ENCODE results near the gene PDCD7. TPM values are rescaled to one million over a fixed set of nuclear protein-coding genes. Genes with fewer than 3 reads are reported as not detected.
"Not testable (repeated sequence)": the region's sequence is repeated elsewhere in the genome, so short reads cannot be mapped to it uniquely, and the experiment has no call there.

PDCD7 gene
- total RNA-seq, 1 experiment from 2014 or later: 19.7 TPM

DNA sequence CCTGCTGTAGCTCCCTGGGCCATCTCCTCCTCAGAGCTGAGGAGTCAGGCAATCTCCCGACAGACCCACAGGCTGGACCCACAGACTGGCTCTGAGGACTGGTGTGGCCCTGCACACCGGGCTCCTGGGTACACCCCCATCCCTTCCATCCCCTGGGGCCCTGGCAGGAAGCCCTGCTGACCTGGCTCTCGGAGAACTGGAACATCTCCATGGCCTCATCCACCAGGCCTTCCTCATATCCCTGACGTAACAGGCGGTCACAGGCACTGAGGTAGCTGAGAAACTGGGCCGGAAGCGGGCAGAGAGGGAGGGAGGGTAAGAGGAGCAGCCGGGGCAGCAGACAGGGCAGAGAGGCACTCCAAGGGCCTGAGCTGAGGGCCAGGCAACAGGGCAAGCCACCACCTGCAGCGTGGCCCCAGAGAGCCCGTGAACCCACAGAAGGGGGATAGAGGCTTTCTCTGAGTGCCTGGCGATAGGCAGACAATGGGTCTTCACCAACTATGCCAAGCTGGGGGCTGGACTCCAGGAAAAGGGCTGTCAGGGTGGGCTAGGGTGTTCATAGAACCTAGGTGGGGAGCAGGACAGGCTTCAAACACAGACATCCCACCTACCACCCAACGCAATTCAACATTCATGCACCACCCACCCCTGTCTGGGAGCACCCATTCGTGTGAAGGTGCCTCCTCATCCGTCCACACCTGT, 39.2 kb downstream of the PDCD7 start:
- no TSS peak for BruUV-seq (replicated peaks)
- POLR2A ChIA-PET: interaction anchor here (0.6 kb wide), 1 partner anchor 242 kb away, joined by 4 read pairs; no protein-coding TSS in a partner anchor
- no peaks in the 10 kb centered on the region for H3K4me1 ChIP-seq (ENCODE audit: control insufficient read depth, insufficient read depth, low read length)
- no peak overlapping the region for H3K4me3 ChIP-seq (ENCODE audit: low read depth in 2 of 2, low read length in 2 of 2)
- H3K27ac ChIP-seq (ENCODE audit: low read length): no peak overlapping the region
- in situ Hi-C loops (cut with HindIII; ENCODE audit: low pct_unique_long_range_greater_than_20kb, low sequenced_read_pairs) (no loop called here), intact Hi-C loops (cut with micrococcal nuclease; ENCODE audit: unreplicated experiment) (no loop called here)
- DNase-seq (ENCODE audit: low read depth, low spot score): no peak
- no peak; the same call in 1 of the 2 replicates for ATAC-seq
- TF ChIP-seq SIN3A (IDR thresholded peaks at IDR 0.05; ENCODE audit: borderline replicate concordance, insufficient read depth, low read depth, low read length): no peak
- TF ChIP-seq TCF7L2 (IDR thresholded peaks at IDR 0.05; ENCODE audit: low read depth, low read length): no peak
- TF ChIP-seq, protein P1, sequence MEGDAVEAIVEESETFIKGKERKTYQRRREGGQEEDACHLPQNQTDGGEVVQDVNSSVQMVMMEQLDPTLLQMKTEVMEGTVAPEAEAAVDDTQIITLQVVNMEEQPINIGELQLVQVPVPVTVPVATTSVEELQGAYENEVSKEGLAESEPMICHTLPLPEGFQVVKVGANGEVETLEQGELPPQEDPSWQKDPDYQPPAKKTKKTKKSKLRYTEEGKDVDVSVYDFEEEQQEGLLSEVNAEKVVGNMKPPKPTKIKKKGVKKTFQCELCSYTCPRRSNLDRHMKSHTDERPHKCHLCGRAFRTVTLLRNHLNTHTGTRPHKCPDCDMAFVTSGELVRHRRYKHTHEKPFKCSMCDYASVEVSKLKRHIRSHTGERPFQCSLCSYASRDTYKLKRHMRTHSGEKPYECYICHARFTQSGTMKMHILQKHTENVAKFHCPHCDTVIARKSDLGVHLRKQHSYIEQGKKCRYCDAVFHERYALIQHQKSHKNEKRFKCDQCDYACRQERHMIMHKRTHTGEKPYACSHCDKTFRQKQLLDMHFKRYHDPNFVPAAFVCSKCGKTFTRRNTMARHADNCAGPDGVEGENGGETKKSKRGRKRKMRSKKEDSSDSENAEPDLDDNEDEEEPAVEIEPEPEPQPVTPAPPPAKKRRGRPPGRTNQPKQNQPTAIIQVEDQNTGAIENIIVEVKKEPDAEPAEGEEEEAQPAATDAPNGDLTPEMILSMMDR (IDR thresholded peaks at IDR 0.05): no peak
- TF ChIP-seq, protein P2, sequence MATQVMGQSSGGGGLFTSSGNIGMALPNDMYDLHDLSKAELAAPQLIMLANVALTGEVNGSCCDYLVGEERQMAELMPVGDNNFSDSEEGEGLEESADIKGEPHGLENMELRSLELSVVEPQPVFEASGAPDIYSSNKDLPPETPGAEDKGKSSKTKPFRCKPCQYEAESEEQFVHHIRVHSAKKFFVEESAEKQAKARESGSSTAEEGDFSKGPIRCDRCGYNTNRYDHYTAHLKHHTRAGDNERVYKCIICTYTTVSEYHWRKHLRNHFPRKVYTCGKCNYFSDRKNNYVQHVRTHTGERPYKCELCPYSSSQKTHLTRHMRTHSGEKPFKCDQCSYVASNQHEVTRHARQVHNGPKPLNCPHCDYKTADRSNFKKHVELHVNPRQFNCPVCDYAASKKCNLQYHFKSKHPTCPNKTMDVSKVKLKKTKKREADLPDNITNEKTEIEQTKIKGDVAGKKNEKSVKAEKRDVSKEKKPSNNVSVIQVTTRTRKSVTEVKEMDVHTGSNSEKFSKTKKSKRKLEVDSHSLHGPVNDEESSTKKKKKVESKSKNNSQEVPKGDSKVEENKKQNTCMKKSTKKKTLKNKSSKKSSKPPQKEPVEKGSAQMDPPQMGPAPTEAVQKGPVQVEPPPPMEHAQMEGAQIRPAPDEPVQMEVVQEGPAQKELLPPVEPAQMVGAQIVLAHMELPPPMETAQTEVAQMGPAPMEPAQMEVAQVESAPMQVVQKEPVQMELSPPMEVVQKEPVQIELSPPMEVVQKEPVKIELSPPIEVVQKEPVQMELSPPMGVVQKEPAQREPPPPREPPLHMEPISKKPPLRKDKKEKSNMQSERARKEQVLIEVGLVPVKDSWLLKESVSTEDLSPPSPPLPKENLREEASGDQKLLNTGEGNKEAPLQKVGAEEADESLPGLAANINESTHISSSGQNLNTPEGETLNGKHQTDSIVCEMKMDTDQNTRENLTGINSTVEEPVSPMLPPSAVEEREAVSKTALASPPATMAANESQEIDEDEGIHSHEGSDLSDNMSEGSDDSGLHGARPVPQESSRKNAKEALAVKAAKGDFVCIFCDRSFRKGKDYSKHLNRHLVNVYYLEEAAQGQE (IDR thresholded peaks at IDR 0.05; ENCODE audit: insufficient read depth in 1 of 2, low read depth in 2 of 2, low read length in 1 of 2): no peak
- no peak for TF ChIP-seq POLR2AphosphoS5 (IDR thresholded peaks at IDR 0.05; ENCODE audit: low read depth, low read length)
- H3K9me3 ChIP-seq (ENCODE audit: control insufficient read depth, insufficient read depth, low read depth, low read length): no peaks in the 10 kb centered on the region
- CTCF ChIA-PET: no interaction called here
- no peaks in the 10 kb centered on the region for H3K36me3 ChIP-seq (ENCODE audit: control insufficient read depth, insufficient read depth, low read length)
- H3K27me3 ChIP-seq (ENCODE audit: control insufficient read depth, insufficient read depth, low read length): no peaks in the 10 kb centered on the region

DNA sequence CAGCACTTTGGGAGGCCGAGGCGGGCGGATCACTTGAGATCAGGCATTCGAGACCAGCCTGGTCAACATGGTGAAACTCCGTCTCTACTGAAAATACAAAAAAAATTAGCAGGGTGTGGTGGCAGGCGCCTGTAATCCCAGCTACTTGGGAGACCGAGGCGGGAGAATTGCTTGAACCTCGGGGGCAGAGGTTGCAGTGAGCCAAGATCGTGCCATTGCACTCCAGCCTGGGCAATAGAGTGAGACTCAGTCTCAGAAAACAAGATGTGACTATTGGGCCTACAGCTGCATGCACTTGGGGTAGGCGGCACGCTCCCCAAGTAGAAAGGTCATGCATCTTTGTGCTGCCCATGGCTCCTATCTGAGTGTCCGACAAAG, 39.8 kb downstream of the PDCD7 start:
- H3K4me1 ChIP-seq (ENCODE audit: control insufficient read depth, insufficient read depth, low read length); in situ Hi-C loops (cut with HindIII; ENCODE audit: low pct_unique_long_range_greater_than_20kb, low sequenced_read_pairs); H3K4me3 ChIP-seq (ENCODE audit: low read depth in 2 of 2, low read length in 2 of 2); H3K36me3 ChIP-seq (ENCODE audit: control insufficient read depth, insufficient read depth, low read length); H3K27ac ChIP-seq (ENCODE audit: low read length); POLR2A ChIA-PET; H3K9me3 ChIP-seq (ENCODE audit: control insufficient read depth, insufficient read depth, low read depth, low read length); CTCF ChIA-PET; DNase-seq (ENCODE audit: low read depth, low spot score); intact Hi-C loops (cut with micrococcal nuclease; ENCODE audit: unreplicated experiment); BruUV-seq (replicated peaks); H3K27me3 ChIP-seq (ENCODE audit: control insufficient read depth, insufficient read depth, low read length); ATAC-seq: not testable (repeated sequence)

All from Panc1 (cell line).